ENCODE results near the gene TNFAIP8L1. TPM values are rescaled to one million over a fixed set of nuclear protein-coding genes. Genes with fewer than 3 reads are reported as not detected.

Gene TNFAIP8L1
- total RNA-seq, 4 donors from 2014 or later = 3.8 to 9.5 (median 7.8) TPM

- WGBS, 2 donors = 68 to 70% methylated on average over 11 to 17 of the region's 19 CpGs
- intact Hi-C loops (cut with DNase I) = no loop called here
- DNase-seq = peak in 1 of 2 donors; percentile 9
- Histone ChIP-seq H3K36me3 (peaks cover 66 to 73% of the 10 kb centered on the region in 2 donors), H3K27me3 (no peaks in the 10 kb centered on the region), H3K9me3 (no peaks in the 10 kb centered on the region), H3K27ac (peak overlapping the region in 2 of 3 donors; percentile 42 to 48), H3K4me1 (no peaks in the 10 kb centered on the region), H3K4me3 (replicated peaks in 1 of 3) (no peak overlapping the region)
- TF ChIP-seq, protein P1, sequence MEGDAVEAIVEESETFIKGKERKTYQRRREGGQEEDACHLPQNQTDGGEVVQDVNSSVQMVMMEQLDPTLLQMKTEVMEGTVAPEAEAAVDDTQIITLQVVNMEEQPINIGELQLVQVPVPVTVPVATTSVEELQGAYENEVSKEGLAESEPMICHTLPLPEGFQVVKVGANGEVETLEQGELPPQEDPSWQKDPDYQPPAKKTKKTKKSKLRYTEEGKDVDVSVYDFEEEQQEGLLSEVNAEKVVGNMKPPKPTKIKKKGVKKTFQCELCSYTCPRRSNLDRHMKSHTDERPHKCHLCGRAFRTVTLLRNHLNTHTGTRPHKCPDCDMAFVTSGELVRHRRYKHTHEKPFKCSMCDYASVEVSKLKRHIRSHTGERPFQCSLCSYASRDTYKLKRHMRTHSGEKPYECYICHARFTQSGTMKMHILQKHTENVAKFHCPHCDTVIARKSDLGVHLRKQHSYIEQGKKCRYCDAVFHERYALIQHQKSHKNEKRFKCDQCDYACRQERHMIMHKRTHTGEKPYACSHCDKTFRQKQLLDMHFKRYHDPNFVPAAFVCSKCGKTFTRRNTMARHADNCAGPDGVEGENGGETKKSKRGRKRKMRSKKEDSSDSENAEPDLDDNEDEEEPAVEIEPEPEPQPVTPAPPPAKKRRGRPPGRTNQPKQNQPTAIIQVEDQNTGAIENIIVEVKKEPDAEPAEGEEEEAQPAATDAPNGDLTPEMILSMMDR (IDR thresholded peaks at IDR 0.05) = no peak
- TF ChIP-seq POLR2A (IDR thresholded peaks at IDR 0.05) = no peak
Measured at GRCh38 chr19:4695224-4695731, 56.0 kb downstream of the TNFAIP8L1 start.

- no peak for DNase-seq
- H3K4me1 ChIP-seq = no peaks in the 10 kb centered on the region
- H3K27ac ChIP-seq = no peak overlapping the region
- TF ChIP-seq, protein P1 (IDR thresholded peaks at IDR 0.05) = no peak
- TF ChIP-seq POLR2A (IDR thresholded peaks at IDR 0.05) = no peak
- intact Hi-C loops (cut with DNase I) = no loop called here
- H3K9me3 ChIP-seq = no peaks in the 10 kb centered on the region
- H3K4me3 ChIP-seq (replicated peaks in 1 of 3) = no peak overlapping the region
- H3K27me3 ChIP-seq = no peaks in the 10 kb centered on the region
- 90 to 100% methylated on average over 5 to 11 of the region's 14 CpGs for WGBS, 2 donors
- H3K36me3 ChIP-seq = peaks cover 73 to 88% of the 10 kb centered on the region in 2 donors
Measured at GRCh38 chr19:4697304-4697703, 58.0 kb downstream of the TNFAIP8L1 start.

GRCh38 chr19:4699826-4700692, 60.7 kb downstream of the TNFAIP8L1 start:
- TF ChIP-seq, protein P1 (IDR thresholded peaks at IDR 0.05) = no peak
- no peak for TF ChIP-seq POLR2A (IDR thresholded peaks at IDR 0.05)
- DNase-seq = no peak
- no peaks in the 10 kb centered on the region for H3K4me1 ChIP-seq
- intact Hi-C loops (cut with DNase I) = no loop called here
- WGBS, 2 donors = 90 to 92% methylated on average over 13 to 25 of the region's 33 CpGs
- no peaks in the 10 kb centered on the region for H3K9me3 ChIP-seq
- peaks cover 65 to 81% of the 10 kb centered on the region in 2 donors for H3K36me3 ChIP-seq
- H3K4me3 ChIP-seq (replicated peaks in 1 of 3) = no peak overlapping the region
- H3K27me3 ChIP-seq = no peaks in the 10 kb centered on the region
- H3K27ac ChIP-seq = no peak overlapping the region

GRCh38 chr19:4700693-4700970, 61.3 kb downstream of the TNFAIP8L1 start:
- Histone ChIP-seq H3K9me3 (no peaks in the 10 kb centered on the region), H3K4me1 (no peaks in the 10 kb centered on the region), H3K36me3 (peaks cover 65 to 76% of the 10 kb centered on the region in 2 donors), H3K4me3 (replicated peaks in 1 of 3) (no peak overlapping the region), H3K27ac (no peak overlapping the region), H3K27me3 (no peaks in the 10 kb centered on the region)
- no peak for DNase-seq
- no peak for TF ChIP-seq POLR2A (IDR thresholded peaks at IDR 0.05)
- TF ChIP-seq, protein P1 (IDR thresholded peaks at IDR 0.05) = no peak
- 87 to 89% methylated on average over 11 of the region's 11 CpGs for WGBS, 2 donors
- intact Hi-C loops (cut with DNase I) = no loop called here

GRCh38 chr19:4701557-4701956, 62.2 kb downstream of the TNFAIP8L1 start:
- no peaks in the 10 kb centered on the region for H3K27me3 ChIP-seq
- no peak for DNase-seq
- peaks cover 65 to 67% of the 10 kb centered on the region in 2 donors for H3K36me3 ChIP-seq
- TF ChIP-seq, protein P1 (IDR thresholded peaks at IDR 0.05) = no peak
- TF ChIP-seq POLR2A (IDR thresholded peaks at IDR 0.05) = no peak
- no peak overlapping the region for H3K27ac ChIP-seq
- no peak overlapping the region for H3K4me3 ChIP-seq (replicated peaks in 1 of 3)
- WGBS, 2 donors = 95 to 97% methylated on average over 8 of the region's 8 CpGs
- H3K9me3 ChIP-seq = no peaks in the 10 kb centered on the region
- intact Hi-C loops (cut with DNase I) = no loop called here
- H3K4me1 ChIP-seq = no peaks in the 10 kb centered on the region

Data from thyroid gland (tissue), 4 donors.